ENCODE results near the gene HRK. TPM values are rescaled to one million over a fixed set of nuclear protein-coding genes. Genes with fewer than 3 reads are reported as not detected.

The HRK gene
- total and polyA plus RNA-seq, 2 of the 8 experiments (the other 6 are each of a cell fraction or from before 2014, with no cell fraction given), result 1.6 to 2.7 TPM

- no peak for TF ChIP-seq HDAC6 (IDR thresholded peaks at IDR 0.05; ENCODE audit: low read depth, low read length)
Measured at GRCh38 chr12:116927244-116927940, 46.2 kb upstream of the HRK start (continued).
